GM19438 (cell line): ENCODE measurements around the gene GNS.
"Not testable (repeated sequence)": the region's sequence is repeated elsewhere in the genome, so short reads cannot be mapped to it uniquely, and the experiment has no call there.

ENCODE experiments used
- ATAC-seq: cut with Tn5 transposase; IDR thresholded peaks from one replicate; pipeline ENCODE4 v1.9.1; 2021; ENCODE audit warnings: low read depth; ENCODE audit not compliant: unreplicated experiment

GNS gene

GRCh38 chr12:64700532-64700931 is 58.7 kb downstream of the GNS start:
- ATAC-seq, result no peak

- no peak for ATAC-seq
Measured at GRCh38 chr12:64699504-64700115, 59.6 kb downstream of the GNS start.

GRCh38 chr12:64696080-64696741 is 63.0 kb downstream of the GNS start:
- ATAC-seq, result no peak

- ATAC-seq, result no peak
Measured at GRCh38 chr12:64695550-64695949, 63.7 kb downstream of the GNS start.

- no peak for ATAC-seq
Measured at GRCh38 chr12:64694130-64695040, 64.8 kb downstream of the GNS start.

- ATAC-seq, result no peak
Measured at GRCh38 chr12:64691795-64692583, 67.2 kb downstream of the GNS start.

GRCh38 chr12:64691227-64691794 is 67.9 kb downstream of the GNS start:
- ATAC-seq, result no peak

- not testable (repeated sequence) for ATAC-seq
Measured at GRCh38 chr12:64690236-64690635, 69.0 kb downstream of the GNS start.

GRCh38 chr12:64688715-64689114 is 70.5 kb downstream of the GNS start:
- ATAC-seq, result no peak

- ATAC-seq, result no peak
Measured at GRCh38 chr12:64688219-64688618, 71.0 kb downstream of the GNS start.

- no peak for ATAC-seq
Measured at GRCh38 chr12:64687816-64688215, 71.4 kb downstream of the GNS start.

GRCh38 chr12:64685605-64686004 is 73.6 kb downstream of the GNS start:
- no peak for ATAC-seq

GRCh38 chr12:64685050-64685449 is 74.2 kb downstream of the GNS start:
- ATAC-seq, result no peak

- no peak for ATAC-seq
Measured at GRCh38 chr12:64683816-64684543, 75.2 kb downstream of the GNS start.

- ATAC-seq, result no peak
Measured at GRCh38 chr12:64682572-64683277, 76.5 kb downstream of the GNS start.

- no peak for ATAC-seq
Measured at GRCh38 chr12:64681200-64682052, 77.8 kb downstream of the GNS start.

GRCh38 chr12:64680235-64680634 is 79.0 kb downstream of the GNS start:
- ATAC-seq, result no peak

GRCh38 chr12:64679487-64680001 is 79.7 kb downstream of the GNS start:
- ATAC-seq, result peak; percentile 67
